GM12878 (cell line): ENCODE data around the gene XIRP1. TPM values are rescaled to one million over a fixed set of nuclear protein-coding genes. Genes with fewer than 3 reads are reported as not detected.
A peak's percentile ranks its signal among the peaks of the same experiment; 100 is the strongest.

Experiments
- ATAC-seq: fragments of 200-7000 bp; cut with Tn5 transposase; 3 replicates; pipeline ENCODE4 v1.9.1; 2020; ENCODE audit warnings: mild to moderate bottlenecking, moderate library complexity
- BruUV-seq: library from RNA; stranded (reverse); fragments of 400-500 nt; replicated peaks from 2 replicates; lab custom pipeline; 2021; lab: Mats Ljungman, UMichigan
- CTCF ChIA-PET: fragments of 300-600 bp; sonication (Branson Sonifier 250); formaldehyde crosslinking; extraction: SDS; loops from one replicate; lab custom pipeline; 2021; ENCODE audit warnings: inconsistent platforms; lab: Yijun Ruan, JAX
- POLR2A ChIA-PET: fragments of 350-600 bp; formaldehyde crosslinking; extraction: SDS; loops from one replicate; lab custom pipeline; 2021; ENCODE audit warnings: inconsistent platforms; lab: Charles Lee
- RAD21 ChIA-PET: fragments of 300-600 bp; sonication (Branson Sonifier 250); formaldehyde crosslinking; loops from one replicate; lab custom pipeline; 2023; ENCODE audit warnings: antibody characterized with exemption; ENCODE audit not compliant: unreplicated experiment; lab: Charles Lee
- SMC1A ChIA-PET: fragments of 300-600 bp; sonication (Branson Sonifier 250); formaldehyde crosslinking; loops from one replicate; lab custom pipeline; 2023; ENCODE audit not compliant: unreplicated experiment, uncharacterized antibody; lab: Charles Lee
- DNase-seq: peaks from one replicate; pipeline ENCODE4 v3.0.0-alpha.2; 2011; ENCODE audit warnings: low read depth, low spot score
- FAIRE-seq: peaks from 3 replicates; lab custom pipeline; 2011; peaks lifted over from hg19 to GRCh38; lab: Jason Lieb, UNC
- H2AFZ ChIP-seq: 2 replicates; pipeline ENCODE4 v1.6.0; 2011; ENCODE audit warnings: low read depth, low read length, control low read depth; ENCODE audit not compliant: control insufficient read depth
- H3K27ac ChIP-seq: 2 replicates; pipeline ENCODE4 v1.5.1; 2011; ENCODE audit warnings: control low read depth; ENCODE audit not compliant: control insufficient read depth, insufficient read depth
- H3K27me3 ChIP-seq, 2 experiments: replicated peaks in 1 of 2; 2 replicates each; pipeline versions ENCODE4 v1.6.0 to v1.6.1; 2011; ENCODE audit warnings: low read length in 1 of 2; ENCODE audit not compliant: control insufficient read depth in 2 of 2, insufficient read depth in 2 of 2
- H3K36me3 ChIP-seq, 2 experiments: 2 replicates each; pipeline ENCODE4 v1.5.1; 2011; ENCODE audit warnings: low read length in 1 of 2; ENCODE audit not compliant: control insufficient read depth in 2 of 2, insufficient read depth in 2 of 2
- H3K4me1 ChIP-seq: 2 replicates; pipeline ENCODE4 v1.6.1; 2011; ENCODE audit warnings: mild to moderate bottlenecking, low read length, moderate library complexity, mixed read lengths; ENCODE audit not compliant: control insufficient read depth, insufficient read depth
- H3K4me2 ChIP-seq: 2 replicates; pipeline ENCODE4 v1.6.0; 2011; ENCODE audit warnings: control low read depth; ENCODE audit not compliant: control insufficient read depth, insufficient read depth
- H3K4me3 ChIP-seq: fragments of 200-600 bp; sonication (generic); 2 replicates; pipeline ENCODE4 v1.5.1; 2016
- H3K79me2 ChIP-seq: 2 replicates; pipeline ENCODE4 v1.6.0; 2011; ENCODE audit warnings: low read length; ENCODE audit not compliant: control insufficient read depth, insufficient read depth
- H3K9ac ChIP-seq: 2 replicates; pipeline ENCODE4 v1.8.0; 2011; ENCODE audit warnings: low read length, control low read depth, mixed read lengths; ENCODE audit not compliant: control insufficient read depth, insufficient read depth
- H3K9me3 ChIP-seq: replicated peaks from 3 replicates; pipeline ENCODE4 v1.5.1; 2011; ENCODE audit warnings: mild to moderate bottlenecking, low read length; ENCODE audit not compliant: control insufficient read depth, insufficient read depth
- H4K20me1 ChIP-seq: 2 replicates; pipeline ENCODE4 v1.6.0; 2011; ENCODE audit not compliant: control insufficient read depth, insufficient read depth
- BCL11A ChIP-seq: IDR thresholded peaks from 2 replicates; pipeline ENCODE4 v1.6.1; 2011; ENCODE audit warnings: low read depth, low read length
- CREB1 ChIP-seq: IDR thresholded peaks from 2 replicates; pipeline ENCODE4 v1.6.1; 2012; ENCODE audit warnings: low read depth, mild to moderate bottlenecking, inconsistent platforms
- NFXL1 ChIP-seq: fragments of 450-650 bp; IDR thresholded peaks from 2 replicates; pipeline ENCODE4 v1.6.1; 2017; ENCODE audit warnings: antibody characterized with exemption, mild to moderate bottlenecking, borderline replicate concordance
- NR2C1 ChIP-seq: fragments of 450-650 bp; IDR thresholded peaks from 2 replicates; pipeline ENCODE4 v1.6.1; 2017; ENCODE audit warnings: antibody characterized with exemption, mild to moderate bottlenecking, moderate library complexity
- SP1 ChIP-seq: IDR thresholded peaks from one replicate; pipeline ENCODE4 v1.6.1; 2011; ENCODE audit warnings: low read depth, low read length
- STAT3 ChIP-seq: IDR thresholded peaks from 2 replicates; pipeline ENCODE4 v1.6.1; 2011; ENCODE audit warnings: low read depth, low read length, improper control_type of control experiment
- WGBS: methylation state at CpG from one replicate; pipeline ENCODE4 v1.1.6; 2016; ENCODE audit warnings: low lambda C conversion rate; ENCODE audit not compliant: insufficient replicate concordance, insufficient coverage; ENCODE audit errors: missing lambda C conversion rate; 5-methylcytosine and 5-hydroxymethylcytosine counted together
- in situ Hi-C: fragments of 300-500 bp; cut with MboI; formaldehyde crosslinking; loops from 9 replicates; pipeline ENCODE4 v1.14.3; 2018; ENCODE audit warnings: mixed read lengths
- intact Hi-C: fragments of 100-400 bp; cut with micrococcal nuclease; formaldehyde crosslinking; loops from one replicate; pipeline ENCODE4 v1.14.2; 2022; ENCODE audit not compliant: unreplicated experiment
- polyA plus RNA-seq, 11 experiments: library from polyadenylated mRNA; depleted of rRNA in 4 of 11; unstranded in 6 of 11; stranded (reverse) in 5 of 11; fragments of >200 nt; fragmentation: Nextera tagmentation in 4 of 11; fragmentation: Illumina TruSeq in 1 of 11; extraction: Ambion mirVana in 4 of 11; extraction: Trizol in 1 of 11; gene quantifications; 1 replicate in 1 of 11; 2 replicates in 10 of 11; pipeline versions ENCODE4 v1.2.1 to v1.2.3, GENCODE V29; 2011 to 2016; ENCODE audit warnings: inconsistent platforms in 2 of 11, missing spikeins in 2 of 11, low read depth in 1 of 11
- total RNA-seq, 4 experiments: library from RNA; depleted of rRNA in 3 of 4; stranded (reverse); fragments of >200 nt in 3 of 4; fragmentation: Illumina TruSeq in 1 of 4; extraction: Trizol in 1 of 4; gene quantifications; 2 replicates each; pipeline versions ENCODE4 v1.2.1 to v1.2.3, GENCODE V29; 2013 to 2021
- TF ChIP-seq, protein P1 (sequence below): fragments of 150-350 bp; IDR thresholded peaks from 2 replicates; pipeline ENCODE4 v1.6.1; 2016; ENCODE audit warnings: low read depth, low read length

Gene XIRP1
- total and polyA plus RNA-seq, 10 of the 15 experiments (the other 5 are each of a cell fraction or from before 2014, with no cell fraction given) = 0.03 to 0.38 (median 0.08) TPM; not detected in 1

DNA sequence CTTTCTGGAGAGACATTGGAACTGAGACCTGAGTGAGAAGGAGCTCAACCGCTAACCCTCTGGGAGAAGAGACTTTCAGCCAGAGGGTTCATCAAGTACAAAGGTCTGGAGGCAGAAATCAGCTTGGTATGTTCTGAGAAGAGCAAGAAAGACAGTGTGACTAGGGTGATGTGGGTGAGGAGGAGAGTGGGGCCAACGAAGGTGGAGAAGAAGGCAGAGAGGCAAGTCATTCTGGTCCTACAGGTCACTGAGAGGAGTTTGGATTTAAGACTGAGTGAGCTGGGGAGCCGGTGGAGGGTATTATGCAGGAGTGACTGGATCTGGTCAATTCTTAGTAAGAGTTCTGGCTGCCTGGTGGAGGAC lies 12.2 kb downstream of the XIRP1 start:
- Histone ChIP-seq H4K20me1 (no peaks in the 10 kb centered on the region), H3K9ac (no peak overlapping the region), H3K27ac (no peak overlapping the region), H3K4me3 (peak overlapping the region; percentile 61; the same call in 1 of the 2 replicates), H2AFZ (no peak overlapping the region), H3K4me1 (peaks cover 12% of the 10 kb centered on the region), H3K79me2 (no peaks in the 10 kb centered on the region), H3K9me3 (no peaks in the 10 kb centered on the region), H3K36me3 (no peaks in the 10 kb centered on the region), H3K27me3 (no peaks in the 10 kb centered on the region), H3K4me2 (peak overlapping the region; percentile 75)
- no peak for FAIRE-seq
- in situ Hi-C loops (no loop called here), intact Hi-C loops (loop anchor here (2.0 kb wide), 1 partner anchor 79 kb away; no protein-coding TSS in a partner anchor)
- POLR2A ChIA-PET = interaction anchor here (0.6 kb wide), 1 partner anchor 33 kb away, joined by 3 read pairs; no protein-coding TSS in a partner anchor
- CTCF ChIA-PET = interaction anchor here (0.9 to 5.0 kb wide), 5 partner anchors 10 to 111 kb away, joined by 3 to 39 read pairs (median 21); no protein-coding TSS in a partner anchor
- TF ChIP-seq BCL11A (no peak), NR2C1 (no peak), STAT3 (no peak), SP1 (no peak), NFXL1 (no peak), CREB1 (no peak)
- TF ChIP-seq, protein P1, sequence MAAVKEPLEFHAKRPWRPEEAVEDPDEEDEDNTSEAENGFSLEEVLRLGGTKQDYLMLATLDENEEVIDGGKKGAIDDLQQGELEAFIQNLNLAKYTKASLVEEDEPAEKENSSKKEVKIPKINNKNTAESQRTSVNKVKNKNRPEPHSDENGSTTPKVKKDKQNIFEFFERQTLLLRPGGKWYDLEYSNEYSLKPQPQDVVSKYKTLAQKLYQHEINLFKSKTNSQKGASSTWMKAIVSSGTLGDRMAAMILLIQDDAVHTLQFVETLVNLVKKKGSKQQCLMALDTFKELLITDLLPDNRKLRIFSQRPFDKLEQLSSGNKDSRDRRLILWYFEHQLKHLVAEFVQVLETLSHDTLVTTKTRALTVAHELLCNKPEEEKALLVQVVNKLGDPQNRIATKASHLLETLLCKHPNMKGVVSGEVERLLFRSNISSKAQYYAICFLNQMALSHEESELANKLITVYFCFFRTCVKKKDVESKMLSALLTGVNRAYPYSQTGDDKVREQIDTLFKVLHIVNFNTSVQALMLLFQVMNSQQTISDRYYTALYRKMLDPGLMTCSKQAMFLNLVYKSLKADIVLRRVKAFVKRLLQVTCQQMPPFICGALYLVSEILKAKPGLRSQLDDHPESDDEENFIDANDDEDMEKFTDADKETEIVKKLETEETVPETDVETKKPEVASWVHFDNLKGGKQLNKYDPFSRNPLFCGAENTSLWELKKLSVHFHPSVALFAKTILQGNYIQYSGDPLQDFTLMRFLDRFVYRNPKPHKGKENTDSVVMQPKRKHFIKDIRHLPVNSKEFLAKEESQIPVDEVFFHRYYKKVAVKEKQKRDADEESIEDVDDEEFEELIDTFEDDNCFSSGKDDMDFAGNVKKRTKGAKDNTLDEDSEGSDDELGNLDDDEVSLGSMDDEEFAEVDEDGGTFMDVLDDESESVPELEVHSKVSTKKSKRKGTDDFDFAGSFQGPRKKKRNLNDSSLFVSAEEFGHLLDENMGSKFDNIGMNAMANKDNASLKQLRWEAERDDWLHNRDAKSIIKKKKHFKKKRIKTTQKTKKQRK = no peak
- RAD21 ChIA-PET = interaction anchor here (3.6 kb wide), 1 partner anchor 109 kb away, joined by 31 read pairs; no protein-coding TSS in a partner anchor
- SMC1A ChIA-PET = interaction anchor here (0.6 to 5.2 kb wide), 3 partner anchors 10 to 108 kb away, joined by 3 to 34 read pairs (median 11); no protein-coding TSS in a partner anchor
- ATAC-seq = no peak
- DNase-seq = no peak
- 44% methylated on average over 3 of the region's 3 CpGs for WGBS
- BruUV-seq = no TSS peak
